Activated CD8-positive, alpha-beta memory T cell treated with anti-CD3 and anti-CD28 coated beads, Interleukin-2, amount 50 U/mL, for 4 hours (primary cell): ENCODE results near the gene ZBTB47.
A peak's percentile ranks its signal among the peaks of the same experiment; 100 is the strongest.

Source experiments
- DNase-seq: peaks from one replicate; pipeline ENCODE4 v3.0.0-alpha.2; 2020

The ZBTB47 gene

GRCh38 chr3:42686832-42687650 is 33.5 kb downstream of the ZBTB47 start:
- DNase-seq = peak; percentile 4

- peak; percentile 13 for DNase-seq
Observed at GRCh38 chr3:42688016-42688415, 34.5 kb downstream of the ZBTB47 start.

- DNase-seq = peak; percentile 4
Observed at GRCh38 chr3:42688487-42689420, 35.3 kb downstream of the ZBTB47 start.

- DNase-seq = no peak
Observed at GRCh38 chr3:42689421-42690014, 36.0 kb downstream of the ZBTB47 start.

DNA sequence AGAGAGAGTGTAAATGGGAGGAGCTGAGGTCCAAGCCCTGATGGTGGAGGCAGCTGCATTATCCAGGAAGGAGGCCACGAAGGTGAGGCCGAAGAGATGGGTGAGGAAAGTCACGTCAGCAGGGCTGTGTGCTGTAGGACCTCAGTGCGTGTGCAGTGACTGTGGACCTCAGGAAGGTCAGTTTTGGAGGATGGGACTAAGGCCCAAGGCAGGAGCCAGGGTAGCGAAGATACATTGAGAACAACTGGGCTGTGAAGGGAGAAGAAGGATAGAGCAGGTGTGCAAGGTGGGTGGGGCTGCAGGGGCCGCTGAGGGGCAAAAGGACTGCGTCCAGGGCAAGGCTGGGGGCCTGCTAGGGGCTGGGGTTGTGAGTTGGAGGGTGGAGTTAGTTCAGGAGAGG is 36.7 kb downstream of the ZBTB47 start:
- DNase-seq = no peak

DNA sequence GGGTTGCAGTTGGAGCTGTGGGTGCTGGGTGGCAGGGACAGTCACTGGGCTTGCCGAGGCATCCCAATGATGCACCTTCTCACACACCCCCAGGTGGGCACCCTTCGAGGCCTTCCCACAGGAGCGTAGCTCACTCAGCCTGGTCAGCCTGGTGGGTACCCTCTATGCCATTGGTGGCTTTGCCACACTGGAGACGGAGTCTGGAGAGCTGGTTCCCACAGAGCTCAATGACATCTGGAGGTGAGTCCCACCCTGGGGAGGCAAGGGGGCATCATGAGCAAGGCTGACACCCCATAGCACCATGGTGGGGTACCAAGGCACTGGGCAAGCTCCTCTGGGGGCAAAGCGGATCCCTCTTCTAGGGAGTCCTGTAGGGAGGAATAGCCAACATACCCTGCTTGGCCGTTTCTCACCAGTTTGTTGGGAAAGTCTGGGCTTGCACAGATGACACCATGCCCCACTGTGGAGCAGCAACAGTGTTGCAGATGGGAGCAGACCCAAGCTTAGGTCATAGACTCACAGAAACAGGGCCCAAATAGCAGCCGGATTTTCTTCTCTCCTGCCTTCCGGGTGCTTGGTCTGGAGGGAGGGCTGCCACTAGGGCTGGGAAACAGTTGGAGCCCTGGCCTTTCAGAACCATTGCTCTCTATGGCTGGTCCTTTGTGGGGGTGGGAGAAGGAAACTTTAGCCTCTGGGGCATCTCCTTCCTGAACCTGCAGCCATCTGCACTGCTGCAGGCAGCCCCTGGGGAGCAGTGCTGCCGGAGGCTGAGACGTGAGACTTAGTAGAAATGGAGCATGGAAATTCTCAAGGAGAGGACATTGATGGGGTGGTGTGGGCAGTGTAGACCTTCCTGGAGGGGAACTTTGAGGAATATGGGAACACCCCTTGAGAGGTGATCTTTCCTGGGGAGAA is 37.5 kb downstream of the ZBTB47 start:
- DNase-seq = no peak

DNA sequence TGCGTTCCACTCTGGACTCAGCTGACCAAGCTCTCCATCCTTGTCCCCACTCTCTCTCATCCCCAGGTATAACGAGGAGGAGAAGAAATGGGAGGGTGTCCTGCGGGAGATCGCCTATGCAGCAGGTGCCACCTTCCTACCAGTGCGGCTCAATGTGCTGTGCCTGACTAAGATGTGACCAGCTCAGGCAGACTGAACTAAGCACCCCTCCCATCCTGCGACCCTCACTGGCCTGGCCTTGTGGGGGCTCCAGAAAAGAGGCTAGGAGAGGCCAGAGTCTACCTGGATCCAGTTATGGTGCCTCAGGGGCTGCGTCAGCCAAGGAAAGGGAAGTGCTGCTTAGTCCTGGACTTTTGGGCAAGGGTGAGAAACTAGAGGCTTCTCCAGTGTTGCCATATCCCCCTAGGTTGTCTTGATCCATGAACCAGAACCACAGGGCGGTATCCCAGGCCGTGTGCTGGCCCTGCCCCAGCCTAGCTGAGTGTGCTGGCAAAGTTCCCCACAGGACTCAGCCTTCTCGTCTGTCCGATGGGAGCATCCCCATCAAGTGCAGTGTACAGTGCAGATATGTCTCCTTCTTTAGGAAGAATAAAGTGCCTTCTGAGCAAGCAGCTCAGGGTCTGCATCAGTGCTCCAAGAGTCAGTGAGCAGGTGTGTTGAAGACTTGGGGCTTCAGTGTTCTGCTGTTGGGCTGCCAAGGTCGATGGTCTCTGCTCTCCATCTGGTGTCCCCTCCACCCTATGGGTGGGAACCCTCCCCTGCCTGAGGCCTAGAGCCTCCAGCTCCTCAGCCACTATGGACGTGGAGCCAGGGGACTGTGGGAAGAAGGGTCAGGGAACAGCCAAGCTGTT is 38.5 kb downstream of the ZBTB47 start:
- no peak for DNase-seq

GRCh38 chr3:42692667-42693529 is 39.4 kb downstream of the ZBTB47 start:
- DNase-seq = no peak

GRCh38 chr3:42693530-42693930 is 40.0 kb downstream of the ZBTB47 start:
- no peak for DNase-seq

DNA sequence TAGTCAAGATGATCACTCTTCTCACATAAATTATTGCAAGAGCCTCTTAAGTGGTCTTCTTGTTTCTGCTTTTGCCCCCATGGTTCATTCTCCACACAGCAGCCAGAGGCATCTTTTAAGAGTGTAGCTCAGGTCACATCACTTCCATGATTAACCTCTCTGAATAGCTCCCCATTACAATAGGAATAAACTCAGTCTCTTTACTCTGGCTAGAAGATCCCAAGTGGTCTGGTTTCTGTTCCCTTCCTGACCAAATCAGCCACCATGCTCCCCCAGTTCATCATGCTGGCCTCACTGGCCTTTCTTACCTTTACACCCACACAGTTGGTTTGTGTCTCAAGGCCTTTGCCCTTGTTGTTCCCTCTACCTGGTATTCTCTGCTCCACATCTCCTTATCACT is 40.9 kb downstream of the ZBTB47 start:
- no peak for DNase-seq

- no peak for DNase-seq
Observed at GRCh38 chr3:42696356-42697288, 43.1 kb downstream of the ZBTB47 start.

- DNase-seq = no peak
Observed at GRCh38 chr3:42697289-42698051, 44.0 kb downstream of the ZBTB47 start.

GRCh38 chr3:42698216-42698910 is 44.9 kb downstream of the ZBTB47 start:
- DNase-seq = no peak

GRCh38 chr3:42698911-42699230 is 45.4 kb downstream of the ZBTB47 start:
- no peak for DNase-seq

- DNase-seq = no peak
Observed at GRCh38 chr3:42699511-42699971, 46.0 kb downstream of the ZBTB47 start.

GRCh38 chr3:42700366-42701288 is 47.1 kb downstream of the ZBTB47 start:
- no peak for DNase-seq
